GM18498 (cell line): ENCODE data around the gene SYVN1.
"Not testable (repeated sequence)": the region's sequence is repeated elsewhere in the genome, so short reads cannot be mapped to it uniquely, and the experiment has no call there.

ENCODE experiments used
- ATAC-seq: cut with Tn5 transposase; IDR thresholded peaks from one replicate; pipeline ENCODE4 v1.9.1; 2021; ENCODE audit warnings: mild to moderate bottlenecking, moderate library complexity; ENCODE audit not compliant: unreplicated experiment

SYVN1 gene

DNA sequence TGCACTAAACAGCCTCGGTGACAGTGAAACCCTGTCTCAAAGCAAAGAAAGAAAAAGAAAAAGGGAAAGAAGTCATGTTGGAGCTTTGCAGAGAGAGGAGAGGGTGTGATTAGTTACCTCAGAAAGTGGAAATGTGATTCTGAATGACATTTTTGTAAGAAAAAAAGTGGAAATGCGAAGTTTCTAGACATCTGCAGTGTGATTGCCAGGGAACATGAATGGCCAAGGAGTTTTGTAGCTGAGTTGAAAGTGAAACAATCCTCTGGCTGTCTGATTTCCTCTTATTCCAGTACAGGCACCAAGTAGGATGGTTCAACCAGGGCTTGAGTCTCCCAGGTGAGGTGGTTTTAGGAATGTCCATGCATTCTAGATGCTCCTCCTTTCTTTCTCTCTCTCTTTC lies 17.8 kb upstream of the SYVN1 start:
- no peak for ATAC-seq

DNA sequence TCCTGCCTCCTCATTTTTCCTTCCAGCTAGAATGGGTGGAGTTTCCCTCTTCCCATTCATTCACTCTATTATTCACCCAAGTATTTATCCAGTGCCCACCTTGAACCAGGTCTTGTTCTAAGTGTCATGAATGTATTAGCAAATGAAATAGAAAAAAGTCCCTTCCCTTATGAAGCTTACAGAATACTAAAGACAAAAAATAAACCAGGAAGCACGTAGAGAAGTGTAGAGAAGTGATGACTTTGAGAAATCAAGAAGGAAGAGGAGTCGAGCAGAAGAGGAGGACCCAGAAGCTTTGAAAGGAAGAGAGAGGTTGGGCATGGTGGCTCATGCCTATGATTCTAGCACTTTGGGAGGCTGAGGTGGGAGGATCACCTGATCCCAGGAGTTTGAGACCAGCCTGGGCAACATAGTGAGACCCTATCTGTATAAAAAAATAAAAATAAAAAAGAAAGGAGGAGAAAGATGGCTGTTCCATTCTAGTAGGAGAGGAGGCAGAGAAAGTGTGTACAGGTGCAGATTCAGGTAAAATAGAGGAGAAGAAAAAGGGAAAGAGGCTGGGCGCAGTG lies 17.1 kb upstream of the SYVN1 start:
- ATAC-seq: no peak

DNA sequence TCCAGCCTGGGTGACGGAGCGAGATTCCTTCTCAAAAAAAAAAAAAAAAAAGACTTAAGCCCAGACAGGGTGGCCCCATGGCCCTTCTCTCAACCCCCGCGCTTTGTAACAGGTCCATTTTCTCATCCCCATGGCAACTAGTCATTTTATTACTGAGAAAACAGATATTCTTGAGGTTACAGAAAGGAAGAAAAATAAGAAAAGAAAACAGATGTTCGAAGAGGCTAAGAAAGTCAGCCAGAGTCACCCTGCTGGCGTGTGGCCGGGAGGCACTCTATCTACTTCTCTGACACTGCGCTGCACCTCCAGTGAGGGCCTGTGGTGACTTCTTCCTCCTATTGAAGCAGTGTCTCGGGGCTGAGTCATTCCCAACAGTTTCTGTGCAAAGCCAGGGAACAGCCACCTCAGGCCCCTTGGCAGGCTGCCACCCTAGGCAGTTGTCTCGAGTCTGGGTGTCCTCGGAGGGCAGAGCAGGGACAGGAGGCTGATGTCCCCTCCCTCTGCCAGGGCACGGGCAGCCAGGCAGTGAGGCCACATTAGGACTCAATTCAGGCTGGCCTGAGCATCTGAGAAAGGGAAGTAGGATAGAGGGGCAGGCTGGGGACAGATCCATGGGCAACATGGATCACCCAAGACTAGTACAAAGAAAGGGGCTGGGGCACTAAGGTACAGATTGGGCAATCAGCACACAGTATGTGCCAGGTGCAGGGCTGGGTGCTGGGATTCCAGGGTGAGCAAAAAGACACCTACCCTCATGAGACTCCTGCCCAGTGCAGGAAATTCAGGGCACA lies 16.4 kb upstream of the SYVN1 start:
- no peak for ATAC-seq

DNA sequence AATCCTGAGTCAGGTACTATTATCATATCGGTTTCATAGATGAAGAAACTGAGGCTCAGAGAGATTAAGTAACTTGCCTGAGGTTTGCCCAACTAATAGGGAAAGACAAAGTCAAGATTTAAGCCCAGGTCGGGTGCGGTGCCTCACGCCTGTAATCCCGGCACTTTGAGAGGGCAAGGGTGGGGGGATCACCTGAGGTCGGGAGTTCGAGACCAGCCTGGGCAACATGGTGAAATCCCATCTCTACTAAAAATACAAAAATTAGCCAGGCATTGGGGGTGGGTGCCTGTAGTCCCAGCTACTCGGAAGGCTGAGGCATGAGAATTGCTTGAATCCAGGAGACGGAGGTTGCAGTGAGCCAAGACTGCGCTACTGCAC lies 15.8 kb upstream of the SYVN1 start:
- not testable (repeated sequence) for ATAC-seq

DNA sequence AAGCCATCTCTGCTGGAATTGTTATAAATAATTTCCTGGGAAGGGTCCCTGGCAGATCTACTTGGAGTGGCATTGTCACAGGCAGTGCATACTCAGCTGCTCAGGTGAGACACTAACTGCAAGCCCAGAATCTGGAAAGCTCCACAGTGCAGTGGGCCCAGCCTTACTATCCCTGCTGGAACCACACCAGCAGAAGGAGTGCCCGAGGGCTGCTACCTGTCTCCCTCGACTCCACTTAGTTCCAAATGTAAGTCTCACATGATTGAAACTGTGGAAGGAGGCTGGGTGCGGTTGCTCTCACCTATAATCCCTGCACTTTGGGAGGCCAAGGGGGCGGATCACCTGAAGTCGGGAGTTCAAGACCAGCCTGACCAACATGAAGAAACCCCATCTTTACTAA lies 14.3 kb upstream of the SYVN1 start:
- no peak for ATAC-seq

DNA sequence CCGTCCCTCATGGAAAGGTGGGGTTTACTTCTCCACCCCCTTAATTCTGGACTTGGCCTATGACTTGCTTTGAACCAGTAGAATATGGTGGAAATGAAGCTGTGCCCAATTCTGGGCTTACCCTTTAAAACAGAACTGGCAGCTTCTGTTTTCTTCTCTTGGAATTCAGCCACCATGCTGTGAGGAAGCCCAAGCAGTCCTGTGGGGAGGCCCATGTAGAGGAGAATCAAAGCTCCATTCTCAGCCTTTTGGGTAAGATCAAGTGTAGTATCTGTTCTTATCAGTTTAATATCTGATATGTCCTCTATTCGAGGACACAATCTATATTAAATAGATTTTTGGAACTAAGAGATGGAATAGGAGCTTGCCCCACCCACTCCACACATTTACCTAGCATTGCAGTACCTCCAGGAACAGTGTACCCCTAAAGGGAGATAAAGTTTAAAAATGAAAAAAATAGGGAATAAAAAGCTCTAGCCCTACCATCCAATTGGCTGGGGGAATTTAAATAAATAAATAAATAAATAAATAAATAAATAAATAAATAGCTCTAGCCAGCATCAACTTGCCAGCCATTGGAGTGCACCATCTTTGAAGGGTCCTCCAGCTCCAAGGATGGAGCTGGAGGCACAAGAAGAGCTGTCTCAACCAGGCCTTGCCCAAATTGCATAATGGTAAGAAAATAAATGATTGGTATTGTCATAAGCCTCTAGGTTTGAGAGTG lies 13.2 kb upstream of the SYVN1 start:
- no peak for ATAC-seq

DNA sequence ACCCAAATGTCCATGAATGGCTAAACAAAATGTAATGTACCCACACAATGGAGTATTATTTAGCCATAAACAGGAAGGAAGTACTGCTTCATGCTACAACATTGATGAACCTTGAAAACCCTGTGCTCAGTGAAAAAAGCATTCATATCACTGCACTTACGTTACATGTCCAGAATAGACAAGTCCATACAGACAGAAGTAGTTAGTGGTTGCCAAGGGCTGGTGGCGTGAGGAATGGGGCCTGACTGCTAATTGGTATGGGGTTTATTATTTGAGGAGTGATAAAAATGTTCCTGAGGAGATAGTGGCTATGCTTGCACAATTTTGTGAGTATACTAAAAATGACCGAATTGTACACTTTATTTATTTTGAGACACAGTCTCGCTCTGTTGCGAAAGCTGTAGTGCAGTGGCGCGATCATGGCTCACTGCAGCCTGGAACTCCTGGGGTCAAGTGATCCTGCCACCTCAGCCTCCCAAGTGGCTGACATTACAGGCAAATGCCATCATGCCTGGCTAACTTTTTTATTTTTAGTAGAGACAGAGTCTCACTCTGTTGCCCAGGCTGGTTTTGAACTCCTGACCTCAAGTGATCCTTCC lies 7.7 kb upstream of the SYVN1 start:
- ATAC-seq: no peak

DNA sequence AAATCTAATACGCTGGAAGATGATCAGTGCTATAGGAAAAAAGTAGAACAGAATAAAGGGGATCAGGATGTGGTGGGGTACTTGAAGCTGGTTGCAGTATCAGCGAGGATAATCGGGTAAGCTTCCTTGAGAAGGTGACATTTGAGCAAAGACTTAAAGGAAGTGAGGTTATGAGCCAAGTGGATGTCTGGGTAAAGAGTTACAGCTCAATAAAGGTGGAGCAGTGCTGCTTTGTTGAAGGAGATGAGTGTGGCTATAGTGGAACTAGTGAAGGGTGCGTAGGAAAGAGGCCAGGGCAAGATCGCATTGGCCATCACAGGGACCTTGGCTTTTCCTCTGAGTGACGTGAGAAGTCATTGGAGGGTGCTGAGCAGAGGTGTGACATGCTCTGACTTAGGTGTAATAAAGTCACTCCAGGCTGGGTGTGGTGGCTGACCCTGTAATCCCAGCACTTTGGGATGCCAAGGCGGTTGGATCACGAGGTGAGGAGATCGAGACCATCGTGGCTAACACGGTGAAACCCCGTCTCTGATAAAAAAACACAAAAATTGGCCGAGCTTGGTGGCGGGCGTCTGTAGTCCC lies 2.3 kb upstream of the SYVN1 start:
- ATAC-seq: no peak

DNA sequence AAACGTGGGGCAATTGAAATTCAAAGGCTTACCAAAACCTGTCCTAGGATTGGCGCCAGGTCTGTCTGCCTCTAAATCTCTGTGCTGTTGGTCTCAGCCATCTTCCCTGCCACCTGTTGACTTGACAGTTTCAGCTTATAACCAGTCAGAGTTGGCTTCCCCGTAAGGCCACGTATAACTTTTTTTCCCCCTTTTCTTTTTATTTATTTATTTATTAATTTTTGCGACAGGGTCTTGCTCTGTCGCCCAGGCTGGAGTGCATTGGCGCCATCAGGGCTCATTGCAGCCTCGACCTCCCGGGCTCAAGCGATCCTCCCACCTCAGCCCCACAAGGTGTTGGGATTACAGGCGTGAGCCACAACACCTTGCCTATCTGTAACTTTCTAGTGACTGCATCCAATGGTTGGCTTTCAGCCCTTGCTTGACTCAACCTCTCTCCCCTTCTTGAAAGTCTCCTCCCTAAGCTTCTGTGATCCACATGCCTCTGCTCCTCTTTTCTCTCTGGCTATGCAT lies 1.4 kb upstream of the SYVN1 start:
- no peak for ATAC-seq

DNA sequence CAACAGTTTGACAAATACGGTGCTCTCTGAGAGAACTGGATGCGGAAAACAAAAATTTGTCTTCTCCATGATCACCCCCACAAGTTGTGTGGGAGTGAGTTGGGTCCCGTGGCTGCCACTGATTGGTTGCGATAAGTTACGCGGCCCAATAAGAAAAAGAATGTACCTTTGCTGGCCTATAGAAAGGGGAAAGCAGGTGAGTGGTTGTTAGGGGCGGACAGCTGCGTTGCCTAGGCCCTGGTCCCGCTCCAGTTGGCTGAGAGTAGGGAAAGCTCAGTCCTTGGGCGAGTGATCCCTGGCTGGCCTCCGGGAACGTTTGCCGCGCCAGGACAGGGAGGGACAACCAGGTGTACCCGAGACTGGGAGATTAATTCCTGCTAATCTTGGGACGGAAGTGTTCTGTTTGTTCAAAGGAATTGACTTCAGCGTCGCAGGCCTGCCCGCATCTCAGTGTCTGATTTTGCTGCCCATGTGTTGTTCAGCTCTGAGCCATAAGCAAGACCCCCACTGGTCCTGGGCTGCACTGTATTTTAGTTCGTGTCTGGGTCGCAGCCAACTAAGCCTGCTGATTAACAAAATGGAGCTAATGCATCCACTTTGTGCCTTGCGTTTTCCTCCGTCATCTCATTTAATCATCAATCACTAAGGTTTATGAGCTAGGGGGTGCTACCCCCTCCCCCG lies 773 bp upstream of the SYVN1 start:
- peak; percentile 71 for ATAC-seq

DNA sequence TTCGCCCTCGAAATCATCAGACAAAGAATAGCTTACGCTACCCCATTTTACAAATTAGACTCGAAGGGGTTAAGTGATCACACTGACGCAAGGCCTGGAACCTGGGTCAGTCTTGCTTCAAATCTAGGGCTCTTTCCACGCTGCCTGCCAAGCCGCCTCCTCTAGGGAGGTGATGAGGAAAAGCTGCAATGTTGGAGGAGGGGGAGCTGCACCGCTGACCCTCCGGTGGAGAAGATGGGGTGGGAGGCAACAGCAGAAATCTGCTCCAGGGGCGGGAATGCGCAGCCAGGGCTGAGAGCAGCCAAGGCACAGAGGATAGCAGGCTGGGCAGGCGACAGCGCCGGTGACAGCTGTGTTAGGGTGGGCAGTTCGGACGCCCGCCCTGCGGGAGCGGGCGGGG lies 595 bp downstream of the SYVN1 start:
- ATAC-seq: no peak

DNA sequence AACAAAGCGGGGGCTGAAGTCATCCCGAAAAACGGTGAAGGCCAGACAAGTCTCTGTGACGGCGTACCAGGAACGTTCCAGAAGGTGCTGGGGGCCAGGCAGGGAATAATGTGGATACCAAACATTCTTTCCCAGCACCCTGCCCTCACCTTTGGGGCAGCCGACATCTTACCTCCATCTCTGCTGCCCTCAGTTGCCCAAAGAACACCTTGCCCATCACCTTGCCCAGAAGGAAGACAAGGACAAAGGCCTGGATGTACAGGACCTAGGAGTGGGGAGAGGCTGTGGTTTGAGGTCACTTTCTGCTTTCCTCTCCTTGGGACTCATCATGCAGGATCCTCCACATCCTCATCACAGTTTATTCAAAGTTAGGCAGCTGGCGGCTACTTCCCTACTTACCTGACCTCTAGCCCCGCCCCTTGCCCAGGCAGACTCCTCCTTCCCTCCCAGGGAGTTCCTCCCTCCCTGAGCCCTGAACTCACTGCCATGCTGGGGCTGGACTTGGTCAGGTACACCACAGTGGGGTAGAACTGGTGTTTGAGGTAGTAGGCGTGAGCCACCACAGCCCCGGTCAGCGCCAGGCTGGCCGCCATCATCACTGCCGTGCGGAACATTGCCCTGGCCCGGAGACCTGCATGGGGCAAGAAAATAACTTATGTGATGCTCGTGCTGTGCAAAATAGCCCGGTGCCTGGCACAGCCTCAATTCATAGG lies 1.2 kb downstream of the SYVN1 start:
- ATAC-seq: no peak

DNA sequence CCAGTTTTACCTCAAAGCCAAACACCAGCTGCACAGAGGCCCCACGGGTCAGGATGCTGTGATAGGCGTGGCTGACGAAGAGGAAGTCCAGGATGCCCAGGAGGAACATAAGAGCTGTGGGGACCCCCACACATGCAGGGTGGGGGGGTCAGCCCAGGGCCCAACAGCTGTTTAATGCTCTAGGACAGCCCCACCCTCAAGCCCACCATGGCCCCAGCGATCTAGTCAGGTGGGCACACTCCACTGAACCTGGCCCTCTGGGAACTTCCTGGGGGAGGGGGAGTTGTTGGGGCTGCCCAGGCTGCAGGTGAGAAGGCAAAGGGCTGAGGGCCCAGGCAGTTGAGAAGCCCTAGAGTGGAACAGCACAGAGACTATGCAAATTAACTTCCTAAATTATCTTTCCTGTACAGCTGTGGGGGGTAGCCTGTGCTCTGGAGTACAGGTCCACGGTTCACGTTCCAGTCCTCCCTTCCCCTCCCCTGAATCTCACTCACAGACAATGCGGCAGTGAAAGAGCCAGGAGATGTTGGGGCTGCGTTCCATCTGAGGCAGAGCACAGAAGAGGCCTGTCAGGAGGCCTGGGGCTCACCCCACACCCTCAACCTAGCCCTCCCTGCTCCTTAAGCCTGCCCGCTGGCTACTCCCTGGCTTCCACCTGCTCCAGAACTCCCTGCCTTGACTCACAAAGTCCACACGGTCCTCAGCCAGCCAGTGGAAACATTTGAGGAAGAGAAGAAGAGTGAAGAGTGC lies 1.9 kb downstream of the SYVN1 start:
- ATAC-seq: peak; percentile 36

DNA sequence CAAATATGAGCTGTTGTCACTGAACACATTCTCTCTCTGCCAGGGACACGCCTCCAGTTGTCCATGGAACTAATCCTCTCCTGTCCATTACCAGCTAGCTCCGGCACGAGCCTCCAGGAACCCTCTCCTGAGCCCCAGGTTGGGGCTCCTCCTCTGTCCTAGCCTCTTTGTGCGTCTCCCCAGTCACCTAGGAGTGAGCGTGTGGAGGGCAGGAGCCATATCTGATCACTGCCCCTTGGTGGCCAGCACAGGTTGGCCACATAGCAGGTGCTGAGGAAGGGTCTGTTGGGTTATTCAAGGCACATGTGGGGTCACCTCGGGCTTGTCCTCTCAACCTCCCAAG lies 2.5 kb downstream of the SYVN1 start:
- no peak for ATAC-seq

DNA sequence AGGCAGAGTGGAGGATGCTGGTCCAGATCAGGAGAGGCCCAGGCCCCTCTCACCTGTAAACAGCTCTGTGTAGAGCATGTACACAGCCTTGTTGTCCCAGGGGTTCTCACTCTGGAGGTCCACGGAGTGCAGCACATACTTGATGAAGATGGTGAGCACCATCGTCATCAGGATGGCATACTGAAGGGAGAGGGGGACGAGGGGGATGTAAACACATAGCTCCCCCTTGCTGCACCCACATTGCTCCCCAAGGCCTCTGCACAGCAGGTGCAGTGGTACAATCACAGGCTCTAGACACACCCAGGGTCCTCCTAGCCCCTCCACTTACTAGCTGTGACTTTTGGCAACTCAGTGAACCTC lies 2.9 kb downstream of the SYVN1 start:
- ATAC-seq: no peak

DNA sequence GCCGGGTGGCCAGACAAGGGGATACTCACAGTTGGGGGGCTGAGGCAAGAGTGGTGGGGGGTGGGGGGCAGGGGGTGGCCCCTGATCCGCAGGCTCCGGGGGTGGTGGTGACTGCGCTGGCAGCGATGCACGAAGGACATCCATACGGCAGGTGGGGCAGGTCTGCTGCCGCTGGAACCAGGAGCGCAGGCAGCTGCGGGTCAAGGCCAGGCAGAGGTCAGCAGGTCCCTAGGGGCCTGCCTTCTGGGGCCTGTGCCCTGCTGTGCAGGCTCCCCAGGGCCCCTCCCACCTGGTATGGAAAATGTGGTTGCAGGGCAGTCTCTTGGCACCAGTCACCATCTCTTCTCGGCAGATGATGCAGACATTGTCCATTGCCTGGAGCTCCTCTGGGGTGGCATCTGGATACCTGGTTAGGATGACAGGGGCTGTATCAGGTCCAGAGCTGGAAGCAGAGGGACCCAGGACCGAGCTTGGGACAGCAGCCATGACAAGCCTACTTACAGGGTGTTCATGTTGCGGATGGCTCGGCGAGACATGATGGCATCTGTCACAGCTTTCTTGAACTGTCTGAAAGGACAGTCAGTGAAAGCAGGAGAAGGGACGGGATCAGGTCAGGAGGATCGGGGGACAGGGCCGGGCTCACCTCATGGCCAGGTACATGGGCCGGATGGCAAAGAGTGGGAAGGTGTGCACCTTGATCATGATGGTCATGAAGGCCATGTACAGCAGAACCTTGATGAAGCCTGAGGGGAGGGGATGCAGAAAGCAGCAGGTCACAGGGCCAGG lies 3.5 kb downstream of the SYVN1 start:
- no peak for ATAC-seq

DNA sequence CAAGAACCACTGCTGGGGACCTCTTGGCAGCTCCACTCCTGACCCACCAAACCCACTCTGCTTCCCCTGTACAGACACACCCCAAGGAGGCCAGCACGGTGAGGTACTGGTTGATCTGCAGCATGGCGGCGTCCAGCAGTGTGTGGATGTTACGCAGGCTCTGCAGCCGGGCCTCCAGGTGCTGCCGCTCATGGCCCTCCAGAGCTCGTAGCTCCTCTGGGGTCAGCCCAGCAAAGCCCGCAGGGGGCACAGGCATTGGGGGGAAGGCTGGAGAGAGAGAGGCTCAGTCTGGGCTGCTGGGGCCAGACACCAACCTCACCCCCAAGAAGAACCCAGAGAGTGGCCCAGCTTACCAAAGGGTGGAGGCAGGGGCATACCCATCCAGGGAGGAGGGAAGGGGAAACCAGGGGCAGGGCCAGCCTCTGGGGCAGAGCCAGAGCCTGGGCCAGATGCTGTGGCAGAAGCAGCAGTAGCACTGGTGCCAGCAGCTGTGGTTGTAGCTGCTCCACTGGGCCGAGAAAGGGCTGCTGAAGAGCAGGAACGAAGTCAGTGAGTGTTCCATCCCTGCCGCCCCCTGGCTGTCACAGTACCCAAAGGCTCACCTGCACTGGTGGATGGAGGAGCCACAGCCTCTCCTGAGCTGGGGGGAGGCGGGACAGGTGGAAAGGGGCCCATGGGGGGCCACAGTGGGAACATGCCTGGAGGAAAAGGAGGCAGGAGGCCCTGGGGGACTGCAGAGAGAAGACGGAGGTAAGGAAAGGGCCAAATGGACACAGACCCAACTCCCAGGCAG lies 4.5 kb downstream of the SYVN1 start:
- ATAC-seq: no peak
